ENCODE data around the gene TRIM5.

Gene TRIM5

DNA sequence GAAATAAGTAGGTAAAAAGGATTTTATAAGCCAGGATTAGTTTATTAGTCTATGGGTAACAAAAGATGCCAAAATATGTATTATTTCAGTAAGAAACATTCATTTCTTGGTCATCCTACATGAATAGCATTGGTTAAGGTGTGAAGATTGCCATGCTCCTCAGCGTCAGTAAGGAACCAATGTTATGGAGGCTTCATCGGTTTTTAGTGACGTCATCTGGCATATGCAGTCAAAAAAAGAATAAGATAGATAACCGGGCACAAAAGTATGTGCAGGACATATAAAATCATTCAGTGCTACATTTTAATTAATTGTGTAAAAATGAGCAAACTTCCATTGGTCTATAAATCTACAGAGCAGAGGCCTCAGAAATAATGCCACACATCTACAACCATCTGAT, 29.4 kb downstream of the TRIM5 start:
- DNase-seq (ENCODE audit: low read depth): no peak
- no peak overlapping the region for H3K4me3 ChIP-seq (ENCODE audit: low read depth, low read length)
- TF ChIP-seq, protein P1, sequence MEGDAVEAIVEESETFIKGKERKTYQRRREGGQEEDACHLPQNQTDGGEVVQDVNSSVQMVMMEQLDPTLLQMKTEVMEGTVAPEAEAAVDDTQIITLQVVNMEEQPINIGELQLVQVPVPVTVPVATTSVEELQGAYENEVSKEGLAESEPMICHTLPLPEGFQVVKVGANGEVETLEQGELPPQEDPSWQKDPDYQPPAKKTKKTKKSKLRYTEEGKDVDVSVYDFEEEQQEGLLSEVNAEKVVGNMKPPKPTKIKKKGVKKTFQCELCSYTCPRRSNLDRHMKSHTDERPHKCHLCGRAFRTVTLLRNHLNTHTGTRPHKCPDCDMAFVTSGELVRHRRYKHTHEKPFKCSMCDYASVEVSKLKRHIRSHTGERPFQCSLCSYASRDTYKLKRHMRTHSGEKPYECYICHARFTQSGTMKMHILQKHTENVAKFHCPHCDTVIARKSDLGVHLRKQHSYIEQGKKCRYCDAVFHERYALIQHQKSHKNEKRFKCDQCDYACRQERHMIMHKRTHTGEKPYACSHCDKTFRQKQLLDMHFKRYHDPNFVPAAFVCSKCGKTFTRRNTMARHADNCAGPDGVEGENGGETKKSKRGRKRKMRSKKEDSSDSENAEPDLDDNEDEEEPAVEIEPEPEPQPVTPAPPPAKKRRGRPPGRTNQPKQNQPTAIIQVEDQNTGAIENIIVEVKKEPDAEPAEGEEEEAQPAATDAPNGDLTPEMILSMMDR (IDR thresholded peaks at IDR 0.05; ENCODE audit: control insufficient read depth, extremely low read depth, insufficient read depth): no peak

DNA sequence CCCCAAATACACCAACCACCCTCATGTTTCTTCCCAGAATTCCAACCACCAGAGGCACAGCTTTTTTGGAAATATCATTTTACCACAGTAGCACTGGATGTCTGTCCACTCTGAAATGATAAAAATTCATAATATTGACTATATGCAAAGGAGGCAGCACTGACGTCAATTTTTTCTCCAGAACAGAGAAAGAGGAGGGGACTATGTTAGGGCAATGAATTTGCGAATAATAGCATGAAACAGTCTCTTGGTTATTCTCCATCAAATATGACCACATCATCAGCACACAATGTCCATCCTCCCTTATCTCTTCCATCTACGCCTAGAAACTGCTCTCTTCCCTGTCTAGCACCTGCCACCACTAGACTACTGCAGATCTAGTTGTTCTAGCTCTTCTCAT, 38.7 kb downstream of the TRIM5 start:
- H3K4me3 ChIP-seq (ENCODE audit: low read depth, low read length): no peak overlapping the region
- TF ChIP-seq, protein P1 (IDR thresholded peaks at IDR 0.05; ENCODE audit: control insufficient read depth, extremely low read depth, insufficient read depth): no peak
- DNase-seq (ENCODE audit: low read depth): no peak

DNA sequence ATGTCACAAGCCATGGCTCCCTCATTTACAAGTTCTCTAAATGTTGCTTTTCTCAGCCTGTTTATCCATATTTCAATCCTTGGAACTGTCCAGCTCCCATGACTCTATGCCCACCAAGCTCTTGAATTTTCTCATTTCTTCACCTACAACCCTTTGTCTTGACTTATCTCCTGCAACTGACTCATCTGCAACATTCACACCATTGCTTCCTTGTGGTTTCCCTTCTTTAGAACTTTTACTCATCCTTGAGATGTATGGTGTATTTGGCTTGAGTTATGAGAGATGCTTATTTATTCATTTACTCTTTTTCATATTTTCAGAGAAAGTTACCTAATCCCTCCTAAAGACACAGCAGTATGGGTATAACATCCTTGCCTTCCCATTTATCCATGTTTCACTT, 41.3 kb downstream of the TRIM5 start:
- no peak for DNase-seq (ENCODE audit: low read depth)
- TF ChIP-seq, protein P1 (IDR thresholded peaks at IDR 0.05; ENCODE audit: control insufficient read depth, extremely low read depth, insufficient read depth): no peak

DNA sequence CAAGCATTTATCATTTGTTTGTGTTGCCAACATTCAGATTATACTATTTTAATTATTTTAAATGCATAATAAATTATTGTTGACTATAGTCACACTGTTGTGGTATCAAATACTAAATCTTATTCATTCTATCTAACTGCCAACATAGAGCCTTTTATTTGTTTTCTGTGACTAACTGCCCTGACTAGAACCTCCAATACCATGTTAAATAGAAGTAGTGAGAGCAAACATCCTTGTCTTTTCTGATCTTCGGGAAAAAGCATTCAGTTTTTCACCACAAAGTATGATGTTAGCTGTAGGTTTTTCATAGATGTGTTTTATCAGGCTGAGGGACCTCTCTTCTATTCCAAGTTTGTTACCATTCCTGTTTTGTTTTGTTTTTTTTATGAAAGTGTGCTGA, 44.9 kb downstream of the TRIM5 start:
- H3K4me3 ChIP-seq (ENCODE audit: low read depth, low read length): no peak overlapping the region
- TF ChIP-seq, protein P1 (IDR thresholded peaks at IDR 0.05; ENCODE audit: control insufficient read depth, extremely low read depth, insufficient read depth): no peak
- no peak for DNase-seq (ENCODE audit: low read depth)

More for the DNA sequence above, 41.3 kb downstream of the TRIM5 start:
- no peak overlapping the region for H3K4me3 ChIP-seq (ENCODE audit: low read depth, low read length)

DNA sequence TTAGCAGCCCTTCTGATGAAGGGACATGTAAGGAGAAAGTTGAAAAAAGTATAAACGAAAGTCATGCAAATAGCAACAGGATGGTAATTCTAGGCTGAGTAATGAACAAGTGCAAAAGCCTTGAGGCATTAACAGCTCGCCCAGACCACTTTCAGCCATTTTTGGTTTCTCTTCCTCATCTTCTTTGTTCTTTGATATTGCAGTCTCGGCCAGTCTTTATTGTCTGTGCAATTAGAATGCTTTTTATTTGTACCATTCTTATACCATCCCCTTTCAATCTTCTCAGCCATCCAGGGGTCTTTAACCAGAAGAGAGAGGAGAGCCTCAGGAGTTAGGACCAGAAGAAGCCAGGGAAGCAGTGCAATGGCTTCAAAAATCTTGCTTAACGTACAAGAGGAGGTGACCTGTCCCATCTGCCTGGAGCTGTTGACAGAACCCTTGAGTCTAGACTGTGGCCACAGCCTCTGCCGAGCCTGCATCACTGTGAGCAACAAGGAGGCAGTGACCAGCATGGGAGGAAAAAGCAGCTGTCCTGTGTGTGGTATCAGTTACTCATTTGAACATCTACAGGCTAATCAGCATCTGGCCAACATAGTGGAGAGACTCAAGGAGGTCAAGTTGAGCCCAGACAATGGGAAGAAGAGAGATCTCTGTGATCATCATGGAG, 52.8 kb downstream of the TRIM5 start:
- no peak for DNase-seq (ENCODE audit: low read depth)
- H3K4me3 ChIP-seq (ENCODE audit: low read depth, low read length): no peak overlapping the region
- TF ChIP-seq, protein P1 (IDR thresholded peaks at IDR 0.05; ENCODE audit: control insufficient read depth, extremely low read depth, insufficient read depth): no peak

DNA sequence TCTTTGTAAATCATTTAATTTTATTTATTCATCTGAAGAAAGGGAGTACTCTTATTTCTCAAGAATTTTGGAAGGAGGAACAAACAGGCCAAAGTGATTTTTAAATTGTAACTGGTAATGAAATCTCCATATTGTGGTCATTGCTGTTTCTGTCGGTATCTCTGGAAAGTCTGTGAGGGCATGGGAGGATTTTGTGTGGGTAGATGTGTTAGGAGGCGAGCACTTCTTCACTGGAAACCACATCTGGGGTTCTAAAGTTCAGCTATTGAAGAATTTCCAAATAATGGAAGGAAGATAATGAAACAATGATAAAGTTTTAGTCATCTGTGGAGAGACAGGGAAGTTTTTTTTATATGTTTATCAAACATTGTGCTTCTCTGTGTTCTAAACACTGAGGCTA, 53.5 kb downstream of the TRIM5 start:
- no peak overlapping the region for H3K4me3 ChIP-seq (ENCODE audit: low read depth, low read length)
- TF ChIP-seq, protein P1 (IDR thresholded peaks at IDR 0.05; ENCODE audit: control insufficient read depth, extremely low read depth, insufficient read depth): no peak
- DNase-seq (ENCODE audit: low read depth): no peak

DNA sequence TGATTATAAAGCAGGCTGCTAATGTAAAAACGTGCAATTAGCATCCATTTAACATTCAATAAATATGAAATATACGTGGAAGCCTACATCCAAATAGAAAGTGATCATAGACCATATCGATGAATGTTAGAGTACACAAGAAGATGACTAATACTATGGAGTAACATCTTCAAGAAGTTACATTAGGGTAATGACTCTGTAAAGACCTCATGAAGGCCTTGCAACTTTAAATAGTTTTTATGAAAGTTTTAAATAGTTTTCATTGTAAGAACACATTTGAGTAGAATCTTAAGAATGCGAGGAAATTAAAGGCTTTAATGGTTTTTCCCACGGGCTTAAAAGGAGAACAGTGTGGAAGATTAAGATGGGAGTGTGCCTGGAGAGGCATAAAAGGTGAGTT, 58.7 kb downstream of the TRIM5 start:
- no peak for DNase-seq (ENCODE audit: low read depth)
- TF ChIP-seq, protein P1 (IDR thresholded peaks at IDR 0.05; ENCODE audit: control insufficient read depth, extremely low read depth, insufficient read depth): no peak

More for the DNA sequence above, 58.7 kb downstream of the TRIM5 start:
- H3K4me3 ChIP-seq (ENCODE audit: low read depth, low read length): no peak overlapping the region
